ENCODE measurements around the gene ENPP3. TPM values are rescaled to one million over a fixed set of nuclear protein-coding genes. Genes with fewer than 3 reads are reported as not detected.

The ENPP3 gene
- total and polyA plus RNA-seq, 2 of the 13 experiments (the other 11 are each of a cell fraction or from before 2014, with no cell fraction given), result 40.0 to 75.4 TPM

- no peak for TF ChIP-seq SKIL (CRISPR knock-in tag; IDR thresholded peaks at IDR 0.05; ENCODE audit: borderline replicate concordance)
- no peak for TF ChIP-seq PLSCR1 (CRISPR knock-in tag; IDR thresholded peaks at IDR 0.05; ENCODE audit: borderline replicate concordance)
- no peak for TF ChIP-seq ZC3H13 (CRISPR knock-in tag; IDR thresholded peaks at IDR 0.05)
- no peak for TF ChIP-seq FOXA1 (IDR thresholded peaks at IDR 0.05)
- TF ChIP-seq FOXA1 (CRISPR knock-in tag; IDR thresholded peaks at IDR 0.05), result peak; percentile 78
- TF ChIP-seq DRAP1 (CRISPR knock-in tag; IDR thresholded peaks at IDR 0.05), result peak; percentile 80
- TF ChIP-seq NR3C1 (CRISPR knock-in tag; IDR thresholded peaks at IDR 0.05), result no peak
- peak; percentile 71 for TF ChIP-seq ZGPAT (CRISPR knock-in tag; IDR thresholded peaks at IDR 0.05)
- TF ChIP-seq ZNF33A (CRISPR knock-in tag; IDR thresholded peaks at IDR 0.05; ENCODE audit: borderline replicate concordance), result peak; percentile 58; the same call in 1 of the 2 replicates
- no peak for TF ChIP-seq FUBP1 (CRISPR knock-in tag; IDR thresholded peaks at IDR 0.05; ENCODE audit: borderline replicate concordance)
- TF ChIP-seq ZNF253 (CRISPR knock-in tag; IDR thresholded peaks at IDR 0.05; ENCODE audit: borderline replicate concordance), result no peak
- TF ChIP-seq HOXA9 (CRISPR knock-in tag; IDR thresholded peaks at IDR 0.05; ENCODE audit: borderline replicate concordance), result no peak
- TF ChIP-seq ZNF792 (CRISPR knock-in tag; IDR thresholded peaks at IDR 0.05), result peak; percentile 31; the same call in 1 of the 2 replicates
- no peak for TF ChIP-seq ZFP62 (CRISPR knock-in tag; IDR thresholded peaks at IDR 0.05)
- no peak for TF ChIP-seq FOXO4 (CRISPR knock-in tag; conservative IDR thresholded peaks at IDR 0.05)
- TF ChIP-seq ZNF451 (CRISPR knock-in tag; IDR thresholded peaks at IDR 0.05), result no peak
- TF ChIP-seq ZNF317 (CRISPR knock-in tag; IDR thresholded peaks at IDR 0.05), result peak; percentile 67; the same call in 1 of the 2 replicates
Observed at GRCh38 chr6:131769385-131770141, 132.5 kb downstream of the ENPP3 start (continued).
